H1 (cell line): ENCODE measurements around the gene SHROOM3. TPM values are rescaled to one million over a fixed set of nuclear protein-coding genes. Genes with fewer than 3 reads are reported as not detected.

Experiments used
- CTCF ChIA-PET: fragments of 300-600 bp; sonication (Branson Sonifier 250); formaldehyde crosslinking; loops from one replicate; lab custom pipeline; 2021; ENCODE audit not compliant: partially characterized antibody; lab: Charles Lee
- POLR2A ChIA-PET: fragments of 300-600 bp; sonication (Branson Sonifier 250); formaldehyde crosslinking; loops from one replicate; lab custom pipeline; 2021; ENCODE audit warnings: inconsistent platforms; ENCODE audit not compliant: partially characterized antibody; lab: Charles Lee
- DNase-seq, 2 experiments: peaks; one replicate each; pipeline versions ENCODE4 v3.0.0 to v3.0.0-alpha.2; 2010 to 2022; ENCODE audit warnings: low spot score in 2 of 2, low read depth in 1 of 2, mixed read lengths in 1 of 2
- FAIRE-seq: peaks from 2 replicates; lab custom pipeline; 2011; peaks lifted over from hg19 to GRCh38; lab: Jason Lieb, UNC
- H2AFZ ChIP-seq: 2 replicates; pipeline ENCODE4 v1.8.1; 2012; ENCODE audit warnings: low read length, inconsistent platforms
- H2AK5ac ChIP-seq: 2 replicates; pipeline ENCODE4 v1.6.1; 2013; ENCODE audit warnings: low read depth, low read length
- H2BK120ac ChIP-seq: replicated peaks from 2 replicates; pipeline ENCODE3; 2013; ENCODE audit warnings: low read depth, low read length, inconsistent platforms
- H2BK12ac ChIP-seq: 2 replicates; pipeline ENCODE4 v1.6.1; 2013; ENCODE audit warnings: low read depth, low read length
- H2BK15ac ChIP-seq: 2 replicates; pipeline ENCODE4 v1.6.1; 2013; ENCODE audit warnings: low read length
- H2BK20ac ChIP-seq: 2 replicates; pipeline ENCODE4 v1.6.1; 2013; ENCODE audit warnings: low read length
- H2BK5ac ChIP-seq: 2 replicates; pipeline ENCODE4 v1.6.1; 2013; ENCODE audit warnings: low read depth, low read length
- H3K14ac ChIP-seq: 2 replicates; pipeline ENCODE4 v1.6.1; 2013; ENCODE audit warnings: inconsistent platforms; ENCODE audit not compliant: insufficient read length
- H3K18ac ChIP-seq: 2 replicates; pipeline ENCODE4 v1.6.1; 2013; ENCODE audit warnings: low read length; ENCODE audit errors: extremely low read depth
- H3K23ac ChIP-seq: 2 replicates; pipeline ENCODE4 v1.6.1; 2013; ENCODE audit warnings: inconsistent platforms; ENCODE audit not compliant: insufficient read length
- H3K23me2 ChIP-seq: 2 replicates; pipeline ENCODE4 v1.6.1; 2013; ENCODE audit warnings: low read depth, low read length
- H3K27ac ChIP-seq: 2 replicates; pipeline ENCODE4 v1.6.1; 2011; ENCODE audit warnings: low read depth, low read length, inconsistent platforms
- H3K27me3 ChIP-seq, 4 experiments: replicated peaks in 1 of 4; 1 replicate in 1 of 4; 2 replicates in 3 of 4; pipeline versions ENCODE4 v1.6.1 to v1.8.1; 2011 to 2013; ENCODE audit warnings: low read length in 3 of 4, mild to moderate bottlenecking in 3 of 4, inconsistent platforms in 2 of 4, mixed read lengths in 2 of 4, moderate library complexity in 1 of 4; ENCODE audit not compliant: control insufficient read depth in 3 of 4, insufficient read depth in 3 of 4; ENCODE audit errors: extremely low read depth in 1 of 4
- H3K36me3 ChIP-seq, 4 experiments: 2 replicates each; pipeline versions ENCODE4 v1.6.1 to v1.8.1; 2011 to 2013; ENCODE audit warnings: mild to moderate bottlenecking in 4 of 4, low read length in 3 of 4, moderate library complexity in 2 of 4, control low read depth in 1 of 4, inconsistent platforms in 1 of 4; ENCODE audit not compliant: insufficient read depth in 4 of 4, control insufficient read depth in 2 of 4
- H3K4ac ChIP-seq: replicated peaks from 2 replicates; pipeline ENCODE3; 2013; ENCODE audit warnings: low read length, low read depth, mixed read lengths, inconsistent platforms; ENCODE audit not compliant: insufficient read length
- H3K4me1 ChIP-seq, 4 experiments: replicated peaks in 1 of 4; 1 replicate in 1 of 4; 2 replicates in 3 of 4; pipeline versions ENCODE4 v1.6.1 to v1.8.1; 2011 to 2013; ENCODE audit warnings: low read length in 3 of 4, inconsistent platforms in 2 of 4, mixed read lengths in 1 of 4; ENCODE audit not compliant: insufficient read depth in 4 of 4, control insufficient read depth in 3 of 4
- H3K4me2 ChIP-seq, 2 experiments: 2 replicates each; pipeline versions ENCODE4 v1.6.1 to v1.8.1; 2011 to 2013; ENCODE audit warnings: low read depth in 2 of 2, low read length in 2 of 2, control low read depth in 1 of 2, inconsistent platforms in 1 of 2, mild to moderate bottlenecking in 1 of 2; ENCODE audit not compliant: insufficient read depth in 1 of 2
- H3K4me3 ChIP-seq, 4 experiments: fragments of 200-600, 300-600 bp in 1 of 4; sonication (generic), shearing (Covaris generic), sonication (Bioruptor Twin) in 1 of 4; 2 replicates each; pipeline versions ENCODE4 v1.5.1 to v1.8.1; 2011 to 2016; ENCODE audit warnings: low read length in 4 of 4, low read depth in 3 of 4, control low read depth in 2 of 4, inconsistent platforms in 2 of 4, mild to moderate bottlenecking in 2 of 4, mixed read lengths in 1 of 4, moderate library complexity in 1 of 4; ENCODE audit not compliant: insufficient read depth in 2 of 4; ENCODE audit errors: extremely low read depth in 1 of 4
- H3K56ac ChIP-seq: replicated peaks from 2 replicates; pipeline ENCODE3; 2013; ENCODE audit warnings: low read depth, mild to moderate bottlenecking, mixed read lengths, low read length, inconsistent platforms; ENCODE audit not compliant: insufficient read length
- H3K79me1 ChIP-seq: 2 replicates; pipeline ENCODE4 v1.6.1; 2013; ENCODE audit warnings: low read depth, low read length, control low read depth
- H3K79me2 ChIP-seq, 2 experiments: 2 replicates each; pipeline versions ENCODE4 v1.6.1 to v1.8.1; 2012 to 2013; ENCODE audit warnings: low read length in 2 of 2, mild to moderate bottlenecking in 2 of 2, inconsistent platforms in 1 of 2; ENCODE audit not compliant: insufficient read depth in 2 of 2, control insufficient read depth in 1 of 2
- H3K9ac ChIP-seq, 4 experiments: replicated peaks in 1 of 4; 1 replicate in 1 of 4; 2 replicates in 3 of 4; pipeline versions ENCODE4 v1.6.1 to v1.8.1; 2011 to 2013; ENCODE audit warnings: low read depth in 3 of 4, low read length in 3 of 4, control low read depth in 2 of 4, mild to moderate bottlenecking in 2 of 4, moderate library complexity in 2 of 4, inconsistent platforms in 1 of 4; ENCODE audit errors: extremely low read depth in 1 of 4
- H3K9me3 ChIP-seq, 2 experiments: 2 replicates each; pipeline versions ENCODE4 v1.6.1 to v1.8.1; 2012 to 2013; ENCODE audit warnings: mild to moderate bottlenecking in 2 of 2, moderate library complexity in 2 of 2, control low read depth in 1 of 2, inconsistent platforms in 1 of 2, low read depth in 1 of 2, low read length in 1 of 2, mixed read lengths in 1 of 2; ENCODE audit not compliant: insufficient read depth in 2 of 2
- H4K20me1 ChIP-seq, 2 experiments: replicated peaks in 1 of 2; 2 replicates each; pipeline versions ENCODE3 to v1.8.1; 2011 to 2013; ENCODE audit warnings: inconsistent platforms in 2 of 2, low read length in 2 of 2, mild to moderate bottlenecking in 1 of 2; ENCODE audit not compliant: insufficient read depth in 2 of 2, control insufficient read depth in 1 of 2
- H4K5ac ChIP-seq: 2 replicates; pipeline ENCODE4 v1.6.1; 2013; ENCODE audit warnings: low read length, low read depth, mixed read lengths, inconsistent platforms; ENCODE audit not compliant: insufficient read length
- H4K8ac ChIP-seq: 2 replicates; pipeline ENCODE4 v1.8.0; 2013; ENCODE audit warnings: mild to moderate bottlenecking, moderate library complexity, low read length, inconsistent platforms; ENCODE audit not compliant: insufficient read depth; ENCODE audit errors: extremely low read depth
- H4K91ac ChIP-seq: replicated peaks from 2 replicates; pipeline ENCODE3; 2013; ENCODE audit warnings: low read length, mixed read lengths, inconsistent platforms; ENCODE audit not compliant: insufficient read length
- CBX5 ChIP-seq: fragments of 300-800, 300-1000 bp; sonication (generic); IDR thresholded peaks from 2 replicates; pipeline ENCODE4 v1.7.1; 2016; ENCODE audit warnings: antibody characterized with exemption, low read length, low read depth
- CEBPB ChIP-seq: IDR thresholded peaks from 2 replicates; pipeline ENCODE4 v1.6.1; 2012; ENCODE audit warnings: low read depth, low read length
- CREB1 ChIP-seq: IDR thresholded peaks from 2 replicates; pipeline ENCODE4 v1.6.1; 2012; ENCODE audit warnings: inconsistent platforms
- CTBP2 ChIP-seq: IDR thresholded peaks from 2 replicates; pipeline ENCODE4 v1.7.0; 2011; ENCODE audit warnings: borderline replicate concordance, mild to moderate bottlenecking, moderate library complexity, mixed read lengths, low read length; ENCODE audit not compliant: insufficient read depth, insufficient read length
- JUND ChIP-seq: IDR thresholded peaks from 2 replicates; pipeline ENCODE4 v1.6.1; 2011; ENCODE audit warnings: mild to moderate bottlenecking, improper control_type of control experiment, low read length
- KDM1A ChIP-seq: fragments of 200-600, 300-600 bp; sonication (generic); IDR thresholded peaks from 2 replicates; pipeline ENCODE4 v1.7.1; 2016; ENCODE audit warnings: mild to moderate bottlenecking, low read length, borderline replicate concordance
- NANOG ChIP-seq: IDR thresholded peaks from 2 replicates; pipeline ENCODE4 v1.6.1; 2011; ENCODE audit warnings: low read length, low read depth, mild to moderate bottlenecking, inconsistent platforms; ENCODE audit not compliant: insufficient read depth, poor library complexity, severe bottlenecking
- NRF1 ChIP-seq: IDR thresholded peaks from 2 replicates; pipeline ENCODE4 v1.6.1; 2011; ENCODE audit warnings: mild to moderate bottlenecking, low read depth, low read length, improper control_type of control experiment
- POLR2A ChIP-seq, 2 experiments: IDR thresholded peaks; 1 replicate in 1 of 2; 2 replicates in 1 of 2; pipeline ENCODE4 v1.6.1; 2011; ENCODE audit warnings: low read depth in 2 of 2, low read length in 2 of 2, mild to moderate bottlenecking in 2 of 2; ENCODE audit errors: control extremely low read depth in 1 of 2
- POLR2AphosphoS5 ChIP-seq: IDR thresholded peaks from 2 replicates; pipeline ENCODE4 v1.6.1; 2011; ENCODE audit warnings: low read depth, low read length
- RFX5 ChIP-seq: IDR thresholded peaks from 2 replicates; pipeline ENCODE4 v1.6.1; 2011; ENCODE audit warnings: low read depth, low read length, improper control_type of control experiment, borderline replicate concordance
- SIX5 ChIP-seq: IDR thresholded peaks from 2 replicates; pipeline ENCODE4 v1.6.1; 2011; ENCODE audit warnings: mild to moderate bottlenecking, low read depth, low read length
- SP1 ChIP-seq: IDR thresholded peaks from 2 replicates; pipeline ENCODE4 v1.6.1; 2011; ENCODE audit warnings: low read depth, low read length
- TCF12 ChIP-seq: IDR thresholded peaks from 2 replicates; pipeline ENCODE4 v1.6.1; 2011; ENCODE audit warnings: low read depth, mild to moderate bottlenecking, low read length
- ZNF274 ChIP-seq: IDR thresholded peaks from 2 replicates; pipeline ENCODE4 v1.7.0; 2012; ENCODE audit warnings: low read length, borderline replicate concordance; ENCODE audit errors: extremely low read depth
- polyA plus RNA-seq, 7 experiments: library from polyadenylated mRNA; depleted of rRNA in 3 of 7; stranded (reverse) in 5 of 7; unstranded in 2 of 7; fragments of >200 nt in 5 of 7; fragments of 200-250 nt in 2 of 7; gene quantifications; 1 replicate in 5 of 7; 2 replicates in 1 of 7; 4 replicates in 1 of 7; pipeline versions ENCODE4 v1.2.1 to v1.2.3, GENCODE V29; 2011 to 2013; ENCODE audit warnings: missing spikeins in 2 of 7, mixed read lengths in 2 of 7
- total RNA-seq: library from RNA; stranded (reverse); fragmentation: NEBNext Ultra II Directional; extraction: Animal tissue kit (Norgen Biotek cat#: 25700); gene quantifications from 2 replicates; pipeline ENCODE4 v1.2.1, GENCODE V29; 2021

The SHROOM3 gene
- total and polyA plus RNA-seq, 2 of the 8 experiments (the other 6 are each of a cell fraction or from before 2014, with no cell fraction given) = 15.8 to 34.0 TPM

DNA sequence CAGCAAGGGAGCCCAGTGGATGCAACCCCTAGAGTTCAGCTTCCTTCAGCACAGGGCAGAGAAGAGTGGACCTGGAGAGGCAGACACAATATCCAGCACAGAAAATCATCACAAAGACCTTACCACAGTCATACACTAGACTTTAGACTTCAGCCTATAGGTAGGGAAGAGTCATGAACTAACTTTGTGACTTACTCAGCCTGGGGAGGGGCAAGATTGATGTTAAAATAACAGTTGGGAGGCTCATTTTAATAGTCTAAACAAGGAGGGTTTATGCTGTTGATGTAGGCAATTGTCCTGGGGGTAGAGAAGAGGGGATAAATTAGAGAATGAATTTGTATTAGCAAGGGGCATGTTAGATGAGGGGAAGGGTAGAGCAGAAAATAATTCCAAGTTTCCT lies 338.7 kb downstream of the SHROOM3 start:
- no peak overlapping the region for H4K91ac ChIP-seq
- TF ChIP-seq JUND (no peak), RFX5 (no peak), CBX5 (no peak), NRF1 (no peak), POLR2A (IDR thresholded peaks at IDR 0.05; ENCODE audit: control extremely low read depth in 1 of 2, low read depth in 2 of 2, low read length in 2 of 2) (no peak), SP1 (no peak), SIX5 (no peak), TCF12 (no peak), KDM1A (no peak), CEBPB (no peak), CTBP2 (no peak), POLR2AphosphoS5 (no peak), CREB1 (no peak), ZNF274 (no peak), NANOG (no peak)
- no peaks in the 10 kb centered on the region for H4K20me1 ChIP-seq
- H3K4ac ChIP-seq = no peak overlapping the region
- H3K27me3 ChIP-seq = no peaks in the 10 kb centered on the region
- no peak overlapping the region for H3K4me2 ChIP-seq
- H3K79me1 ChIP-seq = no peaks in the 10 kb centered on the region
- no peaks in the 10 kb centered on the region for H3K4me1 ChIP-seq
- H3K56ac ChIP-seq = no peak overlapping the region
- no peak overlapping the region for H3K23ac ChIP-seq
- H3K4me3 ChIP-seq = no peak overlapping the region
- H2BK20ac ChIP-seq = no peak overlapping the region
- H4K8ac ChIP-seq = no peak overlapping the region
- H2AK5ac ChIP-seq = no peak overlapping the region
- CTCF ChIA-PET = no interaction called here
- H2BK5ac ChIP-seq = no peak overlapping the region
- no peak overlapping the region for H3K9ac ChIP-seq
- H3K9me3 ChIP-seq = no peaks in the 10 kb centered on the region
- no peak overlapping the region for H3K27ac ChIP-seq
- H2BK12ac ChIP-seq = no peak overlapping the region
- H2BK120ac ChIP-seq = no peak overlapping the region
- H3K18ac ChIP-seq = no peak overlapping the region
- no peak overlapping the region for H2BK15ac ChIP-seq
- DNase-seq (no peak), FAIRE-seq (no peak)
- H3K79me2 ChIP-seq = no peaks in the 10 kb centered on the region
- peaks cover 6 to 41% (median 30%) of the 10 kb centered on the region in 4 experiments; a peak in 7 of 8 replicates for H3K36me3 ChIP-seq
- H2AFZ ChIP-seq = no peak overlapping the region
- no peak overlapping the region for H3K14ac ChIP-seq
- POLR2A ChIA-PET = interaction anchor here (1.2 kb wide), 1 partner anchor 9 kb away, joined by 3 read pairs; no protein-coding TSS in a partner anchor
- no peak overlapping the region for H4K5ac ChIP-seq
- H3K23me2 ChIP-seq = no peaks in the 10 kb centered on the region
